ENCODE data around the gene SDK2. TPM values are rescaled to one million over a fixed set of nuclear protein-coding genes. Genes with fewer than 3 reads are reported as not detected.

The SDK2 gene
- total RNA-seq, 3 donors from 2014 or later (not counting 1 experiment from before 2014, with no cell fraction given): 0.41 to 0.90 (median 0.49) TPM

DNA sequence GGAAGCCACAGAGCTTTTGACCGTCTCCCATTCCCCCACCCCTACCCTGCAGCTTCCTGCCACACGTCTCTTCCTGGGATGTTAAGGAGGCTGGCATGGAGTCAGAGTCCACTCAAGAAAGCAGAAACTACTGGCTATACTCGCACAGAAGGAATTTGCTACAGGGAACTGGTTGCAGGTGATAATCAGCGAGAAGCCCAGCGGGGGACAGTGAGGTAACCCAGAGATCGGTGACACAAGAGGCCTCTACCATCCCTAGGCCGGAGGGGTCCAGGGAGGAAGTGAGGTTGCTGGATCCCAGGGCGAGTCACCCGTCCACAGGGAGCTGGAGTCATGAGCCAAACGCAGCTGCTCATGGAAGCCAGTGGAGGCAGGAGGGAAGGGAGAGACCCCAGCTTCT, 93.7 kb downstream of the SDK2 start:
- no peaks in the 10 kb centered on the region for H3K9me3 ChIP-seq (ENCODE audit: control insufficient read depth, insufficient read depth, low read length)
- intact Hi-C loops (cut with micrococcal nuclease): no loop called here
- H3K4me1 ChIP-seq (ENCODE audit: control insufficient read depth, insufficient read depth, low read length): peaks cover 11% of the 10 kb centered on the region
- H3K27me3 ChIP-seq (ENCODE audit: control insufficient read depth, insufficient read depth, low read length): no peaks in the 10 kb centered on the region
- Mint-ChIP-seq H3K9me3 (no peaks in the 10 kb centered on the region), H3K4me1 (peaks cover 6 to 7% of the 10 kb centered on the region in 2 donors), H3K27me3 (ENCODE audit: low read depth in 2 of 2) (peaks cover 16 to 30% of the 10 kb centered on the region in 2 donors), H3K27ac (no peak overlapping the region), H3K4me3 (no peak overlapping the region), H3K36me3 (no peaks in the 10 kb centered on the region)
- ATAC-seq: no peak
- H3K4me3 ChIP-seq (ENCODE audit: low read length): no peak overlapping the region
- H3K27ac ChIP-seq (ENCODE audit: low read length): no peak overlapping the region
- no peaks in the 10 kb centered on the region for H3K36me3 ChIP-seq (ENCODE audit: control insufficient read depth, insufficient read depth, low read length)
- no peak for DNase-seq
- 77% methylated on average over 9 of the region's 10 CpGs for WGBS (ENCODE audit: insufficient coverage)
- TF ChIP-seq CTCF (IDR thresholded peaks at IDR 0.05): no peak

GRCh38 chr17:73549841-73550430, 94.3 kb downstream of the SDK2 start:
- H3K36me3 ChIP-seq (ENCODE audit: control insufficient read depth, insufficient read depth, low read length): no peaks in the 10 kb centered on the region
- ATAC-seq (no peak), DNase-seq (no peak)
- intact Hi-C loops (cut with micrococcal nuclease): no loop called here
- H3K27ac ChIP-seq (ENCODE audit: low read length): no peak overlapping the region
- H3K9me3 ChIP-seq (ENCODE audit: control insufficient read depth, insufficient read depth, low read length): no peaks in the 10 kb centered on the region
- no peak for TF ChIP-seq CTCF (IDR thresholded peaks at IDR 0.05)
- 78% methylated on average over 12 of the region's 12 CpGs for WGBS (ENCODE audit: insufficient coverage)
- H3K4me1 Mint-ChIP-seq: peaks cover 6 to 7% of the 10 kb centered on the region in 2 donors
- H3K9me3 Mint-ChIP-seq: no peaks in the 10 kb centered on the region
- peaks cover 11 to 27% of the 10 kb centered on the region in 2 donors for H3K27me3 Mint-ChIP-seq (ENCODE audit: low read depth in 2 of 2)
- H3K4me3 ChIP-seq (ENCODE audit: low read length): no peak overlapping the region
- no peak overlapping the region for H3K27ac Mint-ChIP-seq
- H3K4me1 ChIP-seq (ENCODE audit: control insufficient read depth, insufficient read depth, low read length): peaks cover 11% of the 10 kb centered on the region
- H3K36me3 Mint-ChIP-seq: no peaks in the 10 kb centered on the region
- no peaks in the 10 kb centered on the region for H3K27me3 ChIP-seq (ENCODE audit: control insufficient read depth, insufficient read depth, low read length)
- H3K4me3 Mint-ChIP-seq: no peak overlapping the region

- Histone ChIP-seq H3K4me1 (ENCODE audit: control insufficient read depth, insufficient read depth, low read length) (peaks cover 11% of the 10 kb centered on the region), H3K27ac (ENCODE audit: low read length) (no peak overlapping the region), H3K4me3 (ENCODE audit: low read length) (no peak overlapping the region), H3K36me3 (ENCODE audit: control insufficient read depth, insufficient read depth, low read length) (no peaks in the 10 kb centered on the region), H3K27me3 (ENCODE audit: control insufficient read depth, insufficient read depth, low read length) (no peaks in the 10 kb centered on the region), H3K9me3 (ENCODE audit: control insufficient read depth, insufficient read depth, low read length) (no peaks in the 10 kb centered on the region)
- no peak overlapping the region for H3K27ac Mint-ChIP-seq
- H3K27me3 Mint-ChIP-seq (ENCODE audit: low read depth in 2 of 2): peaks cover 10 to 18% of the 10 kb centered on the region in 2 donors
- WGBS (ENCODE audit: insufficient coverage): 72% methylated on average over 11 of the region's 11 CpGs
- peaks cover 6 to 7% of the 10 kb centered on the region in 2 donors for H3K4me1 Mint-ChIP-seq
- no peaks in the 10 kb centered on the region for H3K9me3 Mint-ChIP-seq
- DNase-seq (no peak), ATAC-seq (no peak)
- intact Hi-C loops (cut with micrococcal nuclease): no loop called here
- H3K36me3 Mint-ChIP-seq: no peaks in the 10 kb centered on the region
- TF ChIP-seq CTCF (IDR thresholded peaks at IDR 0.05): no peak
- no peak overlapping the region for H3K4me3 Mint-ChIP-seq
Measured at GRCh38 chr17:73548620-73549311, 95.5 kb downstream of the SDK2 start.
